Gastrocnemius medialis (tissue), 4 donors: ENCODE data around the gene UNCX. TPM values are rescaled to one million over a fixed set of nuclear protein-coding genes. Genes with fewer than 3 reads are reported as not detected.

Source experiments
- ATAC-seq, 2 donors: fragments of 150-250 bp; one replicate each; pipeline ENCODE4 v1.9.1; 2016
- DNase-seq, 2 donors: peaks; one replicate each; pipeline ENCODE4 v3.0.0-alpha.2; 2019
- H3K27ac ChIP-seq, 4 donors: fragments of 200-600 bp; sonication (generic); 1 replicate in 1 of 4; 2 replicates in 3 of 4; pipeline ENCODE4 v1.5.1; 2016 to 2018; ENCODE audit warnings: mild to moderate bottlenecking in 2 of 4, moderate library complexity in 1 of 4
- H3K27me3 ChIP-seq, 3 donors: fragments of 200-600 bp; sonication (generic) in 2 of 3; 1 replicate in 1 of 3; 2 replicates in 2 of 3; pipeline versions ENCODE4 v1.5.1 to v1.6.0; 2016 to 2019; ENCODE audit warnings: mild to moderate bottlenecking in 1 of 3, moderate library complexity in 1 of 3
- H3K36me3 ChIP-seq, 2 donors: fragments of 200-600 bp; sonication (generic) in 1 of 2; one replicate each; pipeline ENCODE4 v1.5.1; 2017 to 2018
- H3K4me1 ChIP-seq, 2 donors: fragments of 200-600 bp; sonication (generic) in 1 of 2; one replicate each; pipeline ENCODE4 v1.5.1; 2016 to 2017; ENCODE audit warnings: mild to moderate bottlenecking in 2 of 2
- H3K4me3 ChIP-seq, 4 donors: fragments of 200-600 bp; sonication (generic) in 3 of 4; 1 replicate in 1 of 4; 2 replicates in 3 of 4; pipeline ENCODE4 v1.5.1; 2016 to 2019; ENCODE audit warnings: mild to moderate bottlenecking in 2 of 4
- H3K9me3 ChIP-seq, 3 donors: fragments of 200-600 bp; sonication (generic) in 2 of 3; 1 replicate in 1 of 3; 2 replicates in 2 of 3; pipeline ENCODE4 v1.5.1; 2016 to 2019
- CTCF ChIP-seq, 5 experiments: fragments of 450-650 bp in 3 of 5; fragments of 200-600 bp in 2 of 5; sonication (generic) in 2 of 5; IDR thresholded peaks in 4 of 5; conservative IDR thresholded peaks in 1 of 5; 1 replicate in 4 of 5; 2 replicates in 1 of 5; pipeline ENCODE4 v1.5.1; 2016 to 2019; ENCODE audit warnings: antibody characterized with exemption in 5 of 5, mild to moderate bottlenecking in 3 of 5, moderate library complexity in 3 of 5
- POLR2A ChIP-seq, 2 donors: fragments of 450-650 bp; IDR thresholded peaks; one replicate each; pipeline ENCODE4 v1.6.1; 2017; ENCODE audit warnings: antibody characterized with exemption in 2 of 2, mild to moderate bottlenecking in 2 of 2, moderate library complexity in 2 of 2
- in situ Hi-C, 4 donors: fragments of 200-750 bp; cut with MboI; loops; one replicate each; pipeline versions ENCODE4 v1.15.0 to v1.8.0; 2017; ENCODE audit warnings: low sequenced_read_pairs in 4 of 4
- intact Hi-C: fragments of 100-400 bp; cut with DNase I; formaldehyde crosslinking; loops from one replicate; pipeline ENCODE4 v1.15.1; 2023; ENCODE audit warnings: low total_unique reads
- total RNA-seq, 4 donors: library from RNA; depleted of rRNA; stranded (reverse); fragments of >200 nt; gene quantifications; one replicate each; pipeline versions ENCODE4 v1.1.0 to v1.2.3, GENCODE V29; 2016

UNCX gene
- total RNA-seq, 4 donors from 2014 or later = not detected

DNA sequence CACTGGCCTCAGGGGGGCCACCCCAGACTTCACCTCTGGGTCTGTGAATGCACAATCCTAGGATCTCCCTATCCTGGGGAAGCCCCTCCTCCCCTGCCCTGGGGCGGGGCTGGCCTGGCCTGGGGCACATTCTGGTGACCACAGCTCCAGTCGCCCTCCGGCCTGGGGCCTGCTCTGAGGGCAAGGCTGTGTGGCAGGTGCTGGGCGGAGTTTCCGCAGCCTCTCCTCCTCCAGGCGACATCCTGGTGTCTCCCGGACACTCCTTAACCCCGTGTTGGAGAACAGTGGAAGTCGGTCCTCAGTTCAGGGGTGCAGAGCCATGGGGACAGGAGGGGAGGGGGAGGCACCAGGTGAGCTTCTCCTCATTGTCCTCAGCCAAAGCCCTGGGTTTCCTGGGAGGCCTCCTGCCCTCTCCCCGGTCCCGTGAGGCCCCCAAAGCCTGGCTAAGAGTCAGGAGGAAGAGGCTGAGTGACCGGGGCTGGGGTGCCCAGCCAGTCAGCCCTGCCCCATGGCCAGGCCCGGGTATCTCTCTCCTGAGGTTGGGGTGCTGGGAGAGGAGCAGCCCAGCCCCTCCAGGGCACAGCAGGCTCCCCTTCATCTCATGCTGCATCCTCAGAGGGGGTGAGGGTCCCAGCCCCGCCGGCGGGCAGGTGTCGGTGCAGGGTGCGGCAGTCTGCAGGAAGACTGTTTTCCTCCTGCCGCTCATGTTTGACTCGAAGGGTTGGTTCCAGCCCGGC is 22.6 kb downstream of the UNCX start:
- DNase-seq = no peak
- Histone ChIP-seq H3K4me1 (no peaks in the 10 kb centered on the region), H3K27me3 (peaks cover 68 to 80% (median 69%) of the 10 kb centered on the region in 3 donors), H3K27ac (no peak overlapping the region), H3K36me3 (no peaks in the 10 kb centered on the region), H3K9me3 (no peaks in the 10 kb centered on the region), H3K4me3 (no peak overlapping the region)
- ATAC-seq = no peak
- TF ChIP-seq CTCF (IDR thresholded peaks at IDR 0.05 in 4 of 5, conservative IDR thresholded peaks at IDR 0.05 in 1 of 5) (no peak), POLR2A (IDR thresholded peaks at IDR 0.05) (no peak)
- in situ Hi-C loops = no loop called here
- intact Hi-C loops = no loop called here

- Histone ChIP-seq H3K36me3 (no peaks in the 10 kb centered on the region), H3K9me3 (no peaks in the 10 kb centered on the region), H3K27ac (no peak overlapping the region), H3K4me3 (no peak overlapping the region), H3K27me3 (peaks cover 67 to 82% (median 70%) of the 10 kb centered on the region in 3 donors), H3K4me1 (no peaks in the 10 kb centered on the region)
- ATAC-seq (no peak), DNase-seq (no peak)
- intact Hi-C loops = no loop called here
- no peak for TF ChIP-seq CTCF (IDR thresholded peaks at IDR 0.05 in 4 of 5, conservative IDR thresholded peaks at IDR 0.05 in 1 of 5)
- TF ChIP-seq POLR2A (IDR thresholded peaks at IDR 0.05) = no peak
- in situ Hi-C loops = no loop called here
Measured at GRCh38 chr7:1255817-1256340, 23.2 kb downstream of the UNCX start.

- Histone ChIP-seq H3K27me3 (peaks cover 60 to 77% (median 67%) of the 10 kb centered on the region in 3 donors), H3K4me3 (no peak overlapping the region), H3K9me3 (no peaks in the 10 kb centered on the region), H3K36me3 (no peaks in the 10 kb centered on the region), H3K27ac (no peak overlapping the region), H3K4me1 (no peaks in the 10 kb centered on the region)
- ATAC-seq (no peak), DNase-seq (no peak)
- in situ Hi-C loops = no loop called here
- intact Hi-C loops = no loop called here
- no peak for TF ChIP-seq POLR2A (IDR thresholded peaks at IDR 0.05)
- TF ChIP-seq CTCF (IDR thresholded peaks at IDR 0.05 in 4 of 5, conservative IDR thresholded peaks at IDR 0.05 in 1 of 5) = no peak
Measured at GRCh38 chr7:1256621-1257020, 23.9 kb downstream of the UNCX start.

DNA sequence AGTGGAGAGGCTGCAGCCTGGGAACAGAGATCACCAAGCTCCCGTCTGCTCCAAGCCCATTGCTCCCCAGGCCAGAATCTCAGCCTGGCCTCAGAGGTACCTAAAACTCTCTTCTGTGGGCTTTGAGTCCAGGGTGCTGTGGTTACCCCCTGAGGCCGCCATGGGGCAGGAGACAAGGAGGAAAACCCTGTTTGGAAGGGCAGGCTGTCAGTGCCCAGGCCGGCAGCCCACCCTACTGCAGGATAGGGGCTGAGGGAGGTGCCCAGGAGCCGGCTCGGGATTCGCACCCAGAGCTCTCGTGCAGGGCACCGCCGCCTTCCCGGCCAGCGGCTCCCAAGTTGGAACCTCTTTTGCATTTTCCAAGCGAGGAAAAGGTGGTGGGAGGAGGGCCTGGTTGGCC is 24.5 kb downstream of the UNCX start:
- DNase-seq = no peak
- in situ Hi-C loops = no loop called here

More for the DNA sequence above, 24.5 kb downstream of the UNCX start:
- intact Hi-C loops = no loop called here
- H3K4me1 ChIP-seq = no peaks in the 10 kb centered on the region
- H3K9me3 ChIP-seq = no peaks in the 10 kb centered on the region
- ATAC-seq = no peak
- H3K27ac ChIP-seq = no peak overlapping the region
- TF ChIP-seq POLR2A (IDR thresholded peaks at IDR 0.05) = no peak
- no peak for TF ChIP-seq CTCF (IDR thresholded peaks at IDR 0.05 in 4 of 5, conservative IDR thresholded peaks at IDR 0.05 in 1 of 5)
- H3K36me3 ChIP-seq = no peaks in the 10 kb centered on the region
- H3K27me3 ChIP-seq = peaks cover 54 to 71% (median 61%) of the 10 kb centered on the region in 3 donors
- H3K4me3 ChIP-seq = no peak overlapping the region
